GM19372 (cell line): ENCODE measurements around the gene VAC14.
"Not testable (repeated sequence)": the region's sequence is repeated elsewhere in the genome, so short reads cannot be mapped to it uniquely, and the experiment has no call there.

Experiments
- ATAC-seq: cut with Tn5 transposase; IDR thresholded peaks from one replicate; pipeline ENCODE4 v1.9.1; 2021; ENCODE audit warnings: mild to moderate bottlenecking, low read depth, moderate library complexity; ENCODE audit not compliant: unreplicated experiment

The VAC14 gene

GRCh38 chr16:70800781-70801480 lies at the start of gene VAC14:
VAC14 (minus strand) TSS chr16:70801158; CDS start chr16:70800900, 258 bp downstream.
- ATAC-seq: peak; percentile 95

- ATAC-seq: not testable (repeated sequence)
These were observed 22.6 kb upstream of the VAC14 start for GRCh38 chr16:70823498-70824118.

- ATAC-seq: not testable (repeated sequence)
These were observed 21.8 kb upstream of the VAC14 start for GRCh38 chr16:70822734-70823133.

- not testable (repeated sequence) for ATAC-seq
These were observed 17.1 kb upstream of the VAC14 start for GRCh38 chr16:70818088-70818487.

- peak; percentile 53 for ATAC-seq
These were observed 8.6 kb upstream of the VAC14 start for GRCh38 chr16:70809392-70810060.

- ATAC-seq: no peak
These were observed 7.4 kb upstream of the VAC14 start for GRCh38 chr16:70808371-70808770.

- ATAC-seq: no peak
These were observed 4.8 kb upstream of the VAC14 start for GRCh38 chr16:70805787-70806186.

GRCh38 chr16:70805380-70805779 lies 4.4 kb upstream of the VAC14 start:
- ATAC-seq: no peak

GRCh38 chr16:70804734-70805169 lies 3.8 kb upstream of the VAC14 start:
- no peak for ATAC-seq

GRCh38 chr16:70804153-70804733 lies 3.3 kb upstream of the VAC14 start:
- ATAC-seq: no peak

- no peak for ATAC-seq
These were observed 2.4 kb upstream of the VAC14 start for GRCh38 chr16:70803319-70803718.

GRCh38 chr16:70801611-70802010 lies 653 bp upstream of the VAC14 start:
- ATAC-seq: no peak

GRCh38 chr16:70800311-70800710 lies 647 bp downstream of the VAC14 start:
- no peak for ATAC-seq

GRCh38 chr16:70796301-70796700 lies 4.7 kb downstream of the VAC14 start:
- no peak for ATAC-seq

GRCh38 chr16:70795296-70795912 lies 5.6 kb downstream of the VAC14 start:
- no peak for ATAC-seq

GRCh38 chr16:70793851-70794502 lies 7.0 kb downstream of the VAC14 start:
- ATAC-seq: peak; percentile 67

- no peak for ATAC-seq
These were observed 10.1 kb downstream of the VAC14 start for GRCh38 chr16:70790815-70791214.

GRCh38 chr16:70789595-70790447 lies 11.1 kb downstream of the VAC14 start:
- ATAC-seq: no peak
